ENCODE measurements around the gene ABHD5. TPM values are rescaled to one million over a fixed set of nuclear protein-coding genes. Genes with fewer than 3 reads are reported as not detected.
"Not testable (repeated sequence)": the region's sequence is repeated elsewhere in the genome, so short reads cannot be mapped to it uniquely, and the experiment has no call there.

Gene ABHD5
- total RNA-seq, 1 donor from 2014 or later = 13.2 TPM

GRCh38 chr3:43674345-43675085, 16.2 kb upstream of the ABHD5 start:
- Mint-ChIP-seq H3K4me3 (no peak overlapping the region), H3K27ac (no peak overlapping the region), H3K9me3 (no peaks in the 10 kb centered on the region), H3K4me1 (ENCODE audit: unreplicated experiment) (no peaks in the 10 kb centered on the region), H3K36me3 (peaks cover 3% of the 10 kb centered on the region), H3K27me3 (no peaks in the 10 kb centered on the region)
- DNase-seq (ENCODE audit: extremely low spot score, unreplicated experiment) = no peak
- TF ChIP-seq CTCF (conservative IDR thresholded peaks at IDR 0.05) = no peak

- Mint-ChIP-seq H3K27ac (no peak overlapping the region), H3K27me3 (no peaks in the 10 kb centered on the region), H3K36me3 (peaks cover 3% of the 10 kb centered on the region), H3K9me3 (no peaks in the 10 kb centered on the region), H3K4me3 (no peak overlapping the region), H3K4me1 (ENCODE audit: unreplicated experiment) (no peaks in the 10 kb centered on the region)
- TF ChIP-seq CTCF (conservative IDR thresholded peaks at IDR 0.05) = no peak
- DNase-seq (ENCODE audit: extremely low spot score, unreplicated experiment) = no peak
These were observed 15.1 kb upstream of the ABHD5 start for GRCh38 chr3:43675593-43675992.

GRCh38 chr3:43676441-43676840, 14.3 kb upstream of the ABHD5 start:
- no peak for DNase-seq (ENCODE audit: extremely low spot score, unreplicated experiment)
- H3K4me1 Mint-ChIP-seq (ENCODE audit: unreplicated experiment) = no peaks in the 10 kb centered on the region
- peaks cover 3% of the 10 kb centered on the region for H3K36me3 Mint-ChIP-seq
- no peak overlapping the region for H3K27ac Mint-ChIP-seq
- H3K4me3 Mint-ChIP-seq = no peak overlapping the region
- H3K27me3 Mint-ChIP-seq = no peaks in the 10 kb centered on the region
- no peaks in the 10 kb centered on the region for H3K9me3 Mint-ChIP-seq
- TF ChIP-seq CTCF (conservative IDR thresholded peaks at IDR 0.05) = no peak

- H3K9me3 Mint-ChIP-seq = not testable (repeated sequence)
These were observed 12.4 kb upstream of the ABHD5 start for GRCh38 chr3:43678375-43678774.

GRCh38 chr3:43678887-43679449, 11.8 kb upstream of the ABHD5 start:
- not testable (repeated sequence) for H3K27ac Mint-ChIP-seq; H3K36me3 Mint-ChIP-seq; H3K4me3 Mint-ChIP-seq; DNase-seq (ENCODE audit: extremely low spot score, unreplicated experiment); H3K4me1 Mint-ChIP-seq (ENCODE audit: unreplicated experiment); H3K9me3 Mint-ChIP-seq; H3K27me3 Mint-ChIP-seq

More at GRCh38 chr3:43678375-43678774, 12.4 kb upstream of the ABHD5 start:
- not testable (repeated sequence) for H3K27ac Mint-ChIP-seq; H3K36me3 Mint-ChIP-seq; H3K4me1 Mint-ChIP-seq (ENCODE audit: unreplicated experiment); H3K27me3 Mint-ChIP-seq; DNase-seq (ENCODE audit: extremely low spot score, unreplicated experiment); H3K4me3 Mint-ChIP-seq

GRCh38 chr3:43680857-43681256, 9.9 kb upstream of the ABHD5 start:
- H3K36me3 Mint-ChIP-seq; H3K27me3 Mint-ChIP-seq; H3K9me3 Mint-ChIP-seq; H3K27ac Mint-ChIP-seq; H3K4me1 Mint-ChIP-seq (ENCODE audit: unreplicated experiment); H3K4me3 Mint-ChIP-seq; DNase-seq (ENCODE audit: extremely low spot score, unreplicated experiment): not testable (repeated sequence)

- peaks cover 8% of the 10 kb centered on the region for H3K4me1 Mint-ChIP-seq (ENCODE audit: unreplicated experiment)
- peaks cover 4% of the 10 kb centered on the region for H3K9me3 Mint-ChIP-seq
- TF ChIP-seq CTCF (conservative IDR thresholded peaks at IDR 0.05) = no peak
- H3K36me3 Mint-ChIP-seq = no peaks in the 10 kb centered on the region
- no peaks in the 10 kb centered on the region for H3K27me3 Mint-ChIP-seq
- H3K4me3 Mint-ChIP-seq = no peak overlapping the region
- no peak for DNase-seq (ENCODE audit: extremely low spot score, unreplicated experiment)
- no peak overlapping the region for H3K27ac Mint-ChIP-seq
These were observed 5.8 kb upstream of the ABHD5 start for GRCh38 chr3:43684944-43685343.
